22Rv1 (cell line): ENCODE measurements around the gene PDK2.

ENCODE experiments used
- ZFX ChIP-seq: fragments of 450-650 bp; IDR thresholded peaks from 2 replicates; pipeline ENCODE4 v1.6.1; 2017; ENCODE audit warnings: antibody characterized with exemption, borderline replicate concordance
- TF ChIP-seq, protein P1 (sequence below): fragments of 450-650 bp; IDR thresholded peaks from 2 replicates; pipeline ENCODE4 v1.5.1; 2017; ENCODE audit warnings: mild to moderate bottlenecking

DNA sequence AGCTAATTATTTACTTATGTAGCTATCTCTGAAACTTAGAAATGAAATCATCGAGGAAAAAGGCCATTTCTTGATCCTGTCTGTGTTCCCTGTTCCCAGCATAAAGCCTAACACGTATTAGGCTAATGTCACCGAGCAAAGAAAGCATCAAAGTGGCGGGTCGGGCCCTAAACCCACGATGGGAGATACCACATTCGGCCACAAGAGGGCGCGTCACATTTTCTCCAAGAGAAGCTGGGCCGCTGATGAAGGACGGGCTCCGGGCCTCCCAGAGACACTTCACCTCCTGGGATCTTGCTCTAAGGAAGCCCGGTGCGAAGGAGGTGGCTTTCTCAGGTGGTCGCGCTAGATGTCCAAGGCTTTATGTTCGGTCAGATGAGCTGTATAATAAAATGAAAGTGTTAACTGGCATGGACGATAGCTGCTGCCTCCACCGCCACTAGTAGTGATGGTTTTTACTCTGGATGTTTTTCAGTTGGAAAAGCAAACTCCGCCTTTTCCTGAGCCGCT lies 853 bp upstream of the PDK2 start:
- TF ChIP-seq, protein P1, sequence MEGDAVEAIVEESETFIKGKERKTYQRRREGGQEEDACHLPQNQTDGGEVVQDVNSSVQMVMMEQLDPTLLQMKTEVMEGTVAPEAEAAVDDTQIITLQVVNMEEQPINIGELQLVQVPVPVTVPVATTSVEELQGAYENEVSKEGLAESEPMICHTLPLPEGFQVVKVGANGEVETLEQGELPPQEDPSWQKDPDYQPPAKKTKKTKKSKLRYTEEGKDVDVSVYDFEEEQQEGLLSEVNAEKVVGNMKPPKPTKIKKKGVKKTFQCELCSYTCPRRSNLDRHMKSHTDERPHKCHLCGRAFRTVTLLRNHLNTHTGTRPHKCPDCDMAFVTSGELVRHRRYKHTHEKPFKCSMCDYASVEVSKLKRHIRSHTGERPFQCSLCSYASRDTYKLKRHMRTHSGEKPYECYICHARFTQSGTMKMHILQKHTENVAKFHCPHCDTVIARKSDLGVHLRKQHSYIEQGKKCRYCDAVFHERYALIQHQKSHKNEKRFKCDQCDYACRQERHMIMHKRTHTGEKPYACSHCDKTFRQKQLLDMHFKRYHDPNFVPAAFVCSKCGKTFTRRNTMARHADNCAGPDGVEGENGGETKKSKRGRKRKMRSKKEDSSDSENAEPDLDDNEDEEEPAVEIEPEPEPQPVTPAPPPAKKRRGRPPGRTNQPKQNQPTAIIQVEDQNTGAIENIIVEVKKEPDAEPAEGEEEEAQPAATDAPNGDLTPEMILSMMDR = peak; percentile 93
- no peak for TF ChIP-seq ZFX
